IPS-NIHi11 (cell line): Measurements from ENCODE around the gene CLEC19A.
"Not testable (repeated sequence)": the region's sequence is repeated elsewhere in the genome, so short reads cannot be mapped to it uniquely, and the experiment has no call there.

Source experiments
- DNase-seq: peaks from one replicate; pipeline ENCODE4 v3.0.0; 2012; ENCODE audit warnings: mixed read lengths, low spot score

CLEC19A gene

DNA sequence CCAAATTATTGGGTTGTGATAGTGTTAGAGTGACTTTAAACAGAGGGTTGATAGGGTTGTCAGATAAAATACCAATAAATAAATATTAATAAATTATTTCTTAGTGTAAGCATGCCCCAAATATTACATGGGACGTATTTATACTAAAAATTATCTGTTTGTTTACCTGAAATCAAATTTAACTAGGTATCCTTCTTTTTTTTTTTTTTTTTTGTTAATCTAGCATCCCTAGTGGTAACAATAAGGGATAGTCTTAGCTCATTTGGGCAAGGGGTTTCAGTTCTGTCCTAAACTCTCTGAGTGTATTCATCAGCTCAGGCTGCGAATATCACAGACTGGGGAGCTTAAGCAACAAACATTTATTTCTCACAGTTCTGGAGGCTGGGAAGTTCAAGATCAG is 1.3 kb downstream of the CLEC19A start:
- no peak for DNase-seq

DNA sequence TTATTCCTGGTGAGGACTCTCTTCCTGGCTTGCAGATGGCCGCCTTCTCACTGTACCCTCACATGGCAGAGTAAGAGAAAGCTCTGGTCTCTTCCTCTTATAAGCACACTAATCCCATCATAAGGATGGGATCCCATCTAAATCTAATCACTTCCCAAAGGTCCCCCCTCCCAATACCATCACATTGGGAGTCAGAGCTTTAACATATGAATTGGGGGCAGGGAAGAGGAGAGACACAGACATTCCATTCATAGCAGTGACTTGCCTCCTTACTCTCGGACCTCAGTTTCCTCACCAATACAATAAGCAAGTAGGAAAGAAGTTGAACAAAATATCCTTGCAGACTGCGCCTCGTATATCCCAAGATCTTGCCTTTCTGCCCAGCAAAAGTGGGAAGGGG is 1.7 kb downstream of the CLEC19A start:
- DNase-seq: no peak

DNA sequence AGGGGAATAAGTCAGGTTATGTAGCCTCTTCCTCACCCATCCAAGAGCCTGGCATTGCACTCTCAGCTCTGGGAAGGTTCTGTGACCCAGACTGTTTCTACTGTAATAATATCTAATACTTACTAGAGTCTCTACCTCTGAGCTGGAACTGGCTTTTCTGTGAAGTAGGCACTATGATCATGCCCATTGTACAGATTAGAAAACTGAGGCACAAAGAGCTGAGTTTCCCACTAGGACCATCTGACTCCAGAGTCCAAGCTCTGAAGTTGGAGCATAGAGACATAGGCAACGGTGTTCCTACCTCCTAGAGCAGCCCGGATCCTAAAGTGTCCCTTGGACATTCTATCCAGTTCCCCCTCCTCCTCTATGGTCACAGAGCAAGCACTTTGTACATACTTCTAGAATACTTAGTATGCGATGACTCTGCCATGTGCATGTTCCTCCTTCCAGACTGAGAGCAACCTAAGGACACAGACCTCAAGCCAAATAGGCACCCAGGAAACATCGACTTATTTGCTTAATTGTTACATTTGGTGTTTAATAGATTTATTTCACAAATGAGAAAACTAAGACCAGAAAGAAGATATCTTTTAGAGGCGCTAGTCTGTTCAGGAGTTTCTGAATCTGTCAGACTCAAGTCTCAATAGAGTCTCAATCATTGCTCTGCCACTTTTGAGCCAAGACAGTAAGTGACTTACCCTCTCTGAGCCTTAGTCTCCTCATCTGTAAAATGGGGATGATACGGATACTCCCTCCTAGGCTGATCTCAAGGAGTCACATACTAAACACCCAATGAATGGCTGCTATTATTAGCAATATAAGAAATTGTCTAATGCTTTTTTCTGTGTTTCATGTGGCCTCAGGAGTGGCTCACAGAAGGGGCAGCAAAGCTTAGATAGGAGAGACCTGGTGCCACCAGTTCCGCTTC is 3.6 kb downstream of the CLEC19A start:
- no peak for DNase-seq

DNA sequence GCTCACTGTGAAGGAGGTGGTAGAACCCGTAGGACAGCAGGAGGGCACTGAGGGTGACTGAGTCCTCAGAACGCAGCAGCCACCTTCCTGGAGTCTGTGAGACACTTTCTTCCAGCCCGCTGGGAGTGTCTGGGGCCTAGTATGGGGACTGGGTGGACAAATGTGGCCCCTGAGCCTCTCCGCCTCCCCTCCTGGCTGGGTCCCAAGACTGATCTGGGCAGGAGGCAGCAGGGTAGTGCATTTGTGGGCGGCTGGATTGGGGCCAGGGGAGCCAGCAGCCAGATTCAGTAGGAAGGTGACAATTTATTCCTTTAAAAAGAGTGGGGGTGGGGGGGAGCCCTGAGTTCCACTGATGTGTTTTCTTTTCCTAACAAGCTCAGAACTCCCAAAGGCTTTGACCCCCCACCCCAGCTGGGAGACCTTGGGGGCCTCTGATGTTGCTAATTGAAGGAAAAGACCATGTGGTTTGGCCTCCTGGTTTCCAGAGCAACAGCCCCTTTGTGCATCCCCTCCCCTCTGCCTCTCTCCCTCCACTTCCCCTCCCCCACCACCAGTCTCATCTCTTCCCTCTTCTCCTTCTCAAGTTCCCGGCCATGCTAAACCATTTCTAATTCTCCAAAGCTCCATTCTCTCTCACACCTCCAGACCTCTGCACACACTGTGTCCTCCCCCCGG is 4.4 kb downstream of the CLEC19A start:
- peak; percentile 67 for DNase-seq

DNA sequence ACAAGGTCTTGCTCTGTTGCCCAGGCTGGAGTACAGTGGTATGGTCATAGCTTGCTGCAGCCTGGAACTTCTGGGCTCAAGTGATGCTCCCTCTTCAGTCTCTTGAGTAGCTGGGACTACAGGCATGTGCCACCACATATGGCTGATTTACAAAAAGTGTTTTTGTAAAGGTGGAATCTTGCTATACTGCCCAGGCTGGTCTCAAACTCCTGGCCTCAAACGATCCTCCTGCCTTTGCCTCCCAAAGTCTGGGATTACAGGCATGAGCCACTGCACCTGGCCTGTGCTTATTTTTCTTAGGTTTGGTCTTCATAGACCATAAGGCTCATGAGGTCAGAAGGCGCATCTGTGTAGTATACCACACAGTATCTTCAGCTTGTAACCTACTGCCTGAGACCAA is 5.3 kb downstream of the CLEC19A start:
- DNase-seq: no peak

DNA sequence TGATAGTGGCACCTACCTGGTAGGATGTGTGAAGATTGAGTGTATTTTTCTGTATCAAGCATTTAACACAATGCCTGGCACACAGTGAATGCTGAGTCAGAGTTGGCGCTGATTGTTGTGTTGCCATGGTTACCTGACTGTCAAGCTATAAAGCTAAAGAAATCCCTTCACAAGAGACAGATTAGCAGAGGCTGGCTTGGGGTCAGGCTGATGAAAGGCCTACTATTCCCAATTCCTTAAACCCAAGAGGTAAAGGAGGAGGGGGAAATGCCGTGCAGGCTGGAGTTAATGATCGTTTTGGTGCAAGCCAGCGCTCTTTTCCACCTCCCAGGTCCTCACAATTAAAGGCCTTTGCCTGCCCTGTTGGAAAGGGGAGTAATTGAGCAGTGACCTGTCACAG is 5.9 kb downstream of the CLEC19A start:
- DNase-seq: peak; percentile 76

DNA sequence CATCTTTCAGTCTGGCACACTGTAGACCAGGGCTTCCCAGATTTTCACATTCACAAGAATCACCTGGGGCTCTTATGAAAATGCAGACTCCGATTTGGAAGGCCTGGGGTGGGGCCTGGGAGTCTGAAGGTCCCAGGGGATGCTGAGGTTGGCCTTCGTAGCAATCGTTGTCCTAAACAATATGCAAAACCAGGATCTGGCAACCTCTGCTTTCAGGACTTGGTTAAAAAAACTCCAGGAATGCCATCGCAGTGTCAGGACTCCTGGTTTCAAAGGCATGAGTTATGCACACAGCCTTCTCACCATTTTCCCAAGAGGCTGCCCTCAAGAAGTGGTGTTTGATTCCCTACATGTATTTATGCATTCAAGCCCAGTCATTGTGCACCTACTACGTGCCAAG is 6.7 kb downstream of the CLEC19A start:
- DNase-seq: no peak

DNA sequence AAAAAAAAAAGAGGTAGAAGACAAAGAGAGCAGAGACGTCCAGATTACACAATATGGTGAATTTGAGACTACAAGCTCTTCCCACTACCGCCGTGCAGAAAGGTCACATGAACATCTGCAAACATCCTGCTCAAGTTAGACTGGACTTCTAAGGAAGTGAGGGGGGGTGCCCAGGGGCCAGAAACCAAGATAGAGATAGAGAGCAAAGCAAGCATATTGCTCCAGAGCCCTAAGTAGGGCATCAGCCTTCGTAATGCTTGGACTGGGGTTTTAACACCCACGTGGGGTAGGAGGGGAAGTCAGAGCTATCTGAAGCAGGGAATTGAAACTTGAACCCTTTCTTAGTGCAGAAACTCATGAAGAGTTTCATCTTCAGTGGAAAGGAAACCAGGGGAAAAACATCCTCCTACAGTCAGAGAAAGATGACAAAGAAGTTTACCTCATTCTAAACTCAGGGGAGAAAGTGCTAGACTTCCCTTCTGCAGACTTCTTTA is 8.7 kb downstream of the CLEC19A start:
- no peak for DNase-seq

DNA sequence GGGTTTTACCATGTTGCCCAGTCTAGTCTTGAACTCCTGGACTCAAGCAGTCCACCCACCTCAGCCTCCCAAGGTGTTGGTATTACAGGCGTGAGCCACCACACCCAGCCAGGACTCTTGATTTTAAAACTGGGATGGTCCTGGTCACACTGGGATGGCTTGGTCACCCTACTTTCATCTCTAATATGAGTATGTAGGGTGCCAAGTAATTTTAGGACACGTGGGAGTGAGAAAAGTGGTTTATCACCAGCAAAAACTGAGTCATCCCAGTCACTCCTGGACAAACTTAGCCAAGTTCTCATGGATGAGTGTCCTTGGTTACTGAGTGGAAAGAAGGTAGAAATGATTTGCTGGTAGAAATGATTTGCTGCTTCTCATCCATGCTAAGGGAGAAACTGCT is 9.9 kb downstream of the CLEC19A start:
- DNase-seq: no peak

DNA sequence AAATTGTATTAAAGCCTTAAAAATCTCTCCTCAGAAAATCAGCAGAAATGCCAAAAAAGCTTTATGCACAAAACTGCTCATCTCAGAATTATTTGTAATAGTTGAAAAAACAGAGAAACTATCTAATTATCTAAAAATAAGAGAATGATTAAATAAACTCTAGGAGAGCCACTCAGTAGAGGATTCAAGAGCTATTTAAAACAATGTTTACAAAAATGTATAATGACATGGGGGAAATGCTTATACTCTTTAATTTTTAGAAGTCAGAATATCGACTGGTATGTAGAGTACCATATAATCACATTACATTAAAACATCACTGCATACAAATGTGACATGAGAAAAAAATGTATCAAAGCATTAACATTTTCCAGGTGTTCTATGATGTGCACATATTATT is 11.9 kb downstream of the CLEC19A start:
- no peak for DNase-seq

DNA sequence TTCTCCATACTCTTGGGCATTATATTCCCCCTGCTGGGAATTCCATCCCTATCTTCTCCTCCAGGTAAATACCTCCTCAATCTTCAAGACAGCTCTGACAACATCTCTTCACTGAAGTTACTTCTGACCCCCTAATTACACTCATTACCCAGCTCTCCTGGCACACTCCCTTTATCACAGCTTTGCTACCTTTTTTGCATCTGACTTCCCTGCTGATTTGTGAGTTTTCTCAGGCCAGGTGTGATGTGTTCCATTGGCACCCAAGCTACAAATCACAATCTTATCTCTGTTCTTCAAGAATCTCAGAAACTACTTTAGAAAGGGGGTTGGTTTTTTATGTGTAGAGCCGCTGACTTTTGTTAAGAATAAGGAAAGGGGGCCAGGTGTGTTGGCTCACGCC is 14.0 kb downstream of the CLEC19A start:
- no peak for DNase-seq

DNA sequence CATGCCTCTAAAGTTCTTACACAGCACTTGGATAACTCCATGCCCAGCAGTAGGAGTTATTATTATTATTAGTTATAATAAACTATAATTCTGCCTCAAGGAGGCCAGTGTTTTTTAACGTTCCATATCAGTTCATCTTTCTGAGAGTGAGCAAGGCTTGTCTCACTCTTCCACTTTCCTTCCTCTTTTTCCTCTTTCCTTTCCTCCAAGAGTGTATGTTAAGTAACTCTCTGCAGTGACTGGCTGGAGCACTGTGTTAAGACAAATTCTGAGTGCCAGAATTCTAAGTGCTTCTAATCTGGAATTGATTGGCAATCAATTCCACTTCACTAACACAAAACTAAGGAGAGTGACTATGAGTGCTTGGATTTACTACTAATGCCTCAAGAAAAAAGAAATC is 16.4 kb downstream of the CLEC19A start:
- DNase-seq: no peak

DNA sequence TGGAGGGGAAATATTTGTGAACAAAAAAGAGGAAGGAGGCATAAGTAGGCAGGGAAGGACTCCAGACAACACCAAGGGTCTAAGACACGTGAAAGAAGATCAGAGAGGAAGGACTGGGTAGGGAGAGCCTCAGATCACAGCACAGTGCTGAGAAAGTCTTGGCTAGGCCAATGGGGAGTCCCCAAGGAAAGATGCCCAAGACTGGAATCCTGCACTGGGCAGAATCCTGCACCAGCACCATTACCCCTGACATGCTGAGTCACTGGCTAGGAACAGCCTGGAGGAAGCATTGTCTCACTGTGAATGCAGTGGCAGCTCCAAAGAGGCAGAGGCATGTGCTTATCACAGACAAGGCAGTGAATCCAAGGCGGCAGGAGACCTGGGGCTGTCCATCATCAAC is 19.2 kb downstream of the CLEC19A start:
- DNase-seq: no peak

DNA sequence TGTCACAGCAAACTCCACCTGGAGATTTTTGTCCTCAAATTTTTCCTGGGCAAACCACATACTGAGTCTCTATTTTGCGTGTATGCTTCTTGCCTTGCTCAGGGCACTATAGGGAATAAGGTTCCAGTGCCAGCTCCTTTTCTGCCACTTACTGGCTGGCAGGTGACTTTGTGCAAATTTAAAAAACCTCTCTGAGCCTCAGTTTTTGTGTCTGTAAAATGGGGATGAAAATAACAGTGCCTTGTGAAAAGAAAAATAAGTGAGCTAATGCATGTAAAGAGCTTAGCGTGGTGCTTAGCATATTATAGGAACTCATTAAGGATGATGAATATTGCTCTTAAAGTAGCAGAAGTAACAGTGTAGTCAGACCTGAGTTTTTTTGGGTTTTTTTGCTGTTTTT is 19.9 kb downstream of the CLEC19A start:
- no peak for DNase-seq

DNA sequence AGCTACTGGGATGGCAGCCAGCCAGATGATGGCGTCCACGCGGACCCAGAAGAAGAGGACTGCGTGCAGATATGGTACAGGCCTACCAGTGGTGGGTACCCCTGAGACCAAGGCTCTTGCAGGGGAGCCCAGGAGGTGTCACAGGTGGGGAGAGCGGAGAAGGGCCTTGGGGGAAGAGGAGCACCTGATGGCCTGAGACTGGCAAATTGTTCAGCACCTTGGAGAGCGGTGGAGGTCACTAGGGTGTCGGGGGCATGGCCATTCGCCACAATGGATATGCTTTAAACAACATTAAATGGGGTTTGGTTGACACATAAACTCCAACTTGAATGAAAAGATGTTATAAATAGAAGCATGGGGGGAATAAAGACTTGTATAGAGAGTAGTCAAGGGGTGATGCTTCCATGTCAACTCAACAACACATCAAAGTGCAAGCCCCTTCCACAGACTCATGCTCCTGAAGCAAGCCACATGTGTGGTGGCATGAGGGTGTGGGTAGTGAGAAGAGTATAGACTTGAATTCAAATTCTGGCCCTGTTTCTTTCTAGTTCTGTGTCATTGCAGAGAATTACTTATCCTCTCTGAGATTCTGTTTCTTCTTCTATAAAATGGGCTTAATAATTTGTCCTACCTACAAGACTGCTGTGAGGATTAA is 22.2 kb downstream of the CLEC19A start:
- DNase-seq: peak; percentile 78

DNA sequence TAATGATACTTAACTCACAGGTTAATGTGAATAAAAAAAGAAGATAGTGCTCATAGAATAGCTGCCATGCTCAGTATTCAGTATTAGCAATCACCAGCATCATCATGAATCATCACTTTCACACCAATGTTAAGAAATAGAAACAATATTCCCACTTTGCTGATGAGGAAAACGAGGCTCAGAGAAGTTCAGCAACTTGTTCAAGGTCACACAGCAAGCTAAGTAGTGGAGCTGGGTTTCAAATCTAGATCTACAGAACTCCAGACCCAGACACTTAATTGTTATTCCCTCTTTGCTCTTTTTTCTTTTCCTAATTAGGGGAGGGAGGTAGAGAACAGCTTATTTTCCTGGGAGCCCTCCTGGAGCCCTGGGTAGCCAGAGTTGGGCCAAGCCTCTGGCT is 22.9 kb downstream of the CLEC19A start:
- no peak for DNase-seq

DNA sequence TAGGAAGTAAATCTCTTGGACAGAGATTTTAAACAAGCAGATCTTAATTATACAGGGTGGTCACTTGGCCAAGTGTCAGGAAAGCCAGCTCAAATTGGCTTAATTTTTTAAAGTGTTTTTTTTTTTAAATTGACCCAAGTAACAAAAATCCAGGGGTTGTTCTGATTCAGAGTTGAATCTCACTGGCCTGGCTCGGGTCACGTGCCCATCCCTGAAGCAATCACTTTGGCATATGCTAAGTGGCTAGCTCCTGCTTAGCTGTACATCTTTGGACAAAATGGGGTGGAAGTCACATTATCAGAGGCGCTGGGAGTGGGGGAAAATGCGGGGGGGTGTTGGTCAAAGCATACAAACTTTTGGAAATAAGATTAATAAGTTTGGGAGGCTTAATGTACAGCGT is 23.6 kb downstream of the CLEC19A start:
- DNase-seq: no peak

DNA sequence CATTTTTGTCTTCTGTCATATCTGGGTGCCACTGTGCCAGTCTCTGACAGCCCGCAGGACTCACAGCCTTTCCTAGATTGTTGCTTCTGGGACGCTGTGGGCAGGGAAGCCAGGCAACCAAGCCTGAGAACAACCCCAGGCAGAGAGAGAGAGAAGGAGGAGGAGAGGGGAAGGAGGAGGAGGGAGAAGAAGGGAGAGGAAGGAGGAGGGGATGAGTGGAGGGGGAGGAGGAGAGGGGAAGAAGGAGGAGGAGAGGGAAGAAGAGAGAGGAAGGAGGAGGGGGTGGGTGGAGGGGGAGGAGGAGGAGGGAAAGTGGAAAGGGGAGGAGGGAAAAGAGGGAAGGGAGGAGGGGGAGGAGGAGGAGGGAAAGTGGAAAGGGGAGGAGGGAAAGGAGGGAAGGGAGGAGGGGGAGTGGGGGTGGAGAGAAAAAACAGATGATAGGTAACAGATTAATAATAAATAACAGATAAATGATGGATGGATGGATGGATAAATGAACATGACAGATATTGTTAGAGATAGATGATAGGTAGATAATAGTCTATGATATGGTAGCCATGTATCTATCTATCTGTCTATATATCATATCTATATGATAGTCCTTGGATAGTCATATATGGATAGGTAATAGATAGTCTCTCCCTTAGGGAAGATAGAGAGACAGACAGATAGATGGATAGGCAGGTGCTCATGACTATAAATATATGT is 29.3 kb downstream of the CLEC19A start:
- no peak for DNase-seq

DNA sequence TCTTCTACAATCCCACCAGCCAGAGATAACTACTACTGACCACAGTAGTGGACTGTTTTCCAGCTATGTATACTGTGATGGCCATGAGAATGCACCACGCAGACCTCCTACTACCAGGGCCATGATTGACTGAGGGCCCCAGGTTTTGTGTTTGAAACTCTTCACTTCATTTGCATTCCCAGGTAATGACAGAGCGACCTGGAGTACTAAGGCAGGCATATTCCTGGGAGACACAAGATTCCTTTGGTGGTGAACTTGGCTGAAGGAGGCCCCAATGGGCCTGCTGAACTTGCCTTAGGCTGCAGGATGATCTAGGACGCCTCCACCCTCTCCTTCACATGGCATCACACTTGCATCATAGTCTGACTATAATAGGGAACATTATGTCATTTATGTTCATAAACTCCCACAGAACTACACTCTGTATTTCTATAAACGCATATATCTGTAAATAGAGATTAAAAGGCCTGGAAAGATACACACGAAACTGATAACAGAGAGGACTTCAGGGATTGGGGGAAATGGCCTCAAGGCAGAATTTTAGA is 30.4 kb downstream of the CLEC19A start:
- DNase-seq: no peak

DNA sequence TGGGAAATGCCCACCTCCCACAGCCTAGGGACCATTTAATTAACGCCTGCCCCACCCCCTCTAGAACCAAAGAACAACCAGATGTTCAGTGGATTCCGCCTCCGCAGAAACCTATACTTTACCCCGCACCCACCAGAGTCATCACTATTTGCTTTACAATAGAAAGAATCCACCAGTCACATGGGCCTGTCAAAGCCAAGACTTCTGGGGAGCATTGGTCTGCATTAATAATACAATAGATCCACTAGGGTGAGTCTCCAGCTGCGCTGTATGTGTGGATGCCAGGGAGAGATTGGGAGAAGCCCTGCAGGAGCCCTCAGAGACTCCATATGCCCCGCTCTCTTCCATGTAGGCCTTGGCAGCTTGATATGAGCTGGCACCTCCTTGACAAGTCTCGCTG is 31.3 kb downstream of the CLEC19A start:
- DNase-seq: peak; percentile 58

DNA sequence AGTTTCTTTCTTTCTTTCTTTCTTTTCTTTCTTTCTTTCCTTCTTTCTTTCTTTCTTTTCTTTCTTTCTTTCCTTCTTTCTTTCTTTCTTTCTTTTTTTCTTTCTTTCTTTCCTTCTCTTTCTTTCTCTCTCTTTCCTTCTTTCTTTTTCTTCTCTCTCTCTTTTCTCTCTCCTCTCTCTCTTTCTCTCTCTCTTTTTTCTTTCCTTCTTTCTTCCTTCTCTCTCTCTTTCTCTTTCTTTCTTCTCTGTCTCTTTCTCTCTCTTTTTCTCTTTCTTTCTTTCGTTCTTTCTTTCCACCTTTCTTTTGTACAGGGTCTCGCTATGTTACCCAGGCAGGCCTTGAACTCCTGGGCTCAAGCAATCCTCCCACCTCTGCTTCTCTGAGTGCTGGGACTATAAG is 35.7 kb downstream of the CLEC19A start:
- DNase-seq: not testable (repeated sequence)

DNA sequence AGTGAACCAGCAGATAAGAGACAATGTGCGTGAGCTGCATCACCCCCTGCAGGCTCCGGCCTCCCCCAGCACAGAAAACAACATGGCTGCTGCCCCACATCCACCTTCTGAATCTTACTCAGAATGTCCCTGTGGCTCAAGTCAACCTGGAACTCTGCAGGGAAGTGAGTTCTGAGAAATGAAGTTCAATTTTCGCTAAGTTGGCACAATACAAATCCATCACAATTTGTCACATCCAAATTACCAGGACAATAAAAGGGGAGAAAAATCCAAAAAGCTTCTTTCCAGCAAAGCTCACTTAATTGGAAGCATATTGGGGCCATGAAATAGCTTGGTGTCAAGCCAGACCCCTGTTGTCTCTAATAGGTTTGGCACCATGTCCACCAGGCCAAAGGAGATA is 38.1 kb downstream of the CLEC19A start:
- DNase-seq: no peak
